Tibial nerve (tissue), 3 donors: ENCODE measurements around the gene GPR25.

ENCODE experiments used
- CTCF ChIP-seq, 5 experiments: fragments of 200-600 bp in 3 of 5; fragments of 450-650 bp in 2 of 5; sonication (generic) in 3 of 5; IDR thresholded peaks; one replicate each; pipeline ENCODE4 v1.5.1; 2016 to 2019; ENCODE audit warnings: antibody characterized with exemption in 5 of 5, mild to moderate bottlenecking in 3 of 5, moderate library complexity in 2 of 5
- POLR2A ChIP-seq, 2 donors: fragments of 450-650 bp; IDR thresholded peaks; one replicate each; pipeline ENCODE4 v1.6.1; 2017; ENCODE audit warnings: antibody characterized with exemption in 2 of 2, mild to moderate bottlenecking in 2 of 2, moderate library complexity in 2 of 2

GRCh38 chr1:200890818-200891773 is 18.3 kb downstream of the GPR25 start:
- TF ChIP-seq CTCF (IDR thresholded peaks at IDR 0.05) (peak in 1 of 5 experiments; percentile 8), POLR2A (IDR thresholded peaks at IDR 0.05) (no peak)
